Epithelial cell of proximal tubule (primary cell): ENCODE data around the gene FAR1. TPM values are rescaled to one million over a fixed set of nuclear protein-coding genes. Genes with fewer than 3 reads are reported as not detected.

Experiments
- DNase-seq: peaks from one replicate; pipeline ENCODE4 v3.0.0-alpha.2; 2011; ENCODE audit warnings: low read depth
- H3K4me3 ChIP-seq: 2 replicates; pipeline ENCODE4 v1.5.1; 2011; ENCODE audit warnings: low read depth, mild to moderate bottlenecking, low read length
- total RNA-seq: library from RNA; depleted of rRNA; stranded (reverse); fragments of >200 nt; gene quantifications from 2 replicates; pipeline ENCODE4 v1.2.3, GENCODE V29; 2015
- TF ChIP-seq, protein P1 (sequence below): conservative IDR thresholded peaks from 2 replicates; pipeline ENCODE4 v1.5.1; 2012; ENCODE audit warnings: low read depth, mild to moderate bottlenecking, low read length

Gene FAR1
- total RNA-seq, 1 donor from 2014 or later, result 23.2 TPM

DNA sequence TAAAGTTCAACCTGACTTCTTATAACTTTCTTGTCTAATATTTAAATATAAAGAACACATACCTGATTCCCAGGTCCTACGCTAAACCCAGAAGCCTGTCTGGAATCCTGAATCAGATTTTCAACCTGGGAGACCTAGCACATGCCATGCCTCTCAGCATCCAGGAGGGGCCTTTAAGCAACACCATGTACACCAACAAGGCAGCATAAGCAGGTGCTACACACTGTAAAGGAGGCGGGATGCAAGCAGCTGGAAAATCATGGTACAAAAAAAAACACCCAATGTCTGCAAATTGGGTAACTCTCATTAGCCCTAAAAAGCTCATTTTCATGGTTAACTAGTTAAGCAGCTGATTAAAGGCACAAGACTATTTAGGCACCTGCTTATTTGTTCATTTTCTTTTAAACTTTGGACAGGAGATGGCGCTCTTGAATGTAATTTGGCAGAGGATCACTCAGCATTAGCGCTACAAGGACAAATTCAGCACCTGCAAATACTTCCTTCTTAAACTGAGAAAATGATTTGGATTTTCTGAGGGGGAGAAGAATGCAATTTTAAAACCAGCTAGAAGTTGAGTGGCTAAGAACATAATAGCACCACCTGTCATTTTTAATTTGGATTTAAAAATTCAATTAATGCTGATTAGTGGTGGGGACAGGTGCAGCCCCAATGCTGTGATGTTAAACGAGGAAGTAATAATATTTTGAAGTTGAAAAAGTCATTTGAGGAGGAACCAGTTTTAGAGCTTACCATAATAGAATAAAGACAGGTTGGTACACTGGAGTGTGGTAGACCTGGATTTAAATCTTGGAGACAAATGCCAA, 104.0 kb downstream of the FAR1 start:
- TF ChIP-seq, protein P1, sequence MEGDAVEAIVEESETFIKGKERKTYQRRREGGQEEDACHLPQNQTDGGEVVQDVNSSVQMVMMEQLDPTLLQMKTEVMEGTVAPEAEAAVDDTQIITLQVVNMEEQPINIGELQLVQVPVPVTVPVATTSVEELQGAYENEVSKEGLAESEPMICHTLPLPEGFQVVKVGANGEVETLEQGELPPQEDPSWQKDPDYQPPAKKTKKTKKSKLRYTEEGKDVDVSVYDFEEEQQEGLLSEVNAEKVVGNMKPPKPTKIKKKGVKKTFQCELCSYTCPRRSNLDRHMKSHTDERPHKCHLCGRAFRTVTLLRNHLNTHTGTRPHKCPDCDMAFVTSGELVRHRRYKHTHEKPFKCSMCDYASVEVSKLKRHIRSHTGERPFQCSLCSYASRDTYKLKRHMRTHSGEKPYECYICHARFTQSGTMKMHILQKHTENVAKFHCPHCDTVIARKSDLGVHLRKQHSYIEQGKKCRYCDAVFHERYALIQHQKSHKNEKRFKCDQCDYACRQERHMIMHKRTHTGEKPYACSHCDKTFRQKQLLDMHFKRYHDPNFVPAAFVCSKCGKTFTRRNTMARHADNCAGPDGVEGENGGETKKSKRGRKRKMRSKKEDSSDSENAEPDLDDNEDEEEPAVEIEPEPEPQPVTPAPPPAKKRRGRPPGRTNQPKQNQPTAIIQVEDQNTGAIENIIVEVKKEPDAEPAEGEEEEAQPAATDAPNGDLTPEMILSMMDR, result peak; percentile 67
- DNase-seq, result peak; percentile 43
- H3K4me3 ChIP-seq, result no peak overlapping the region

DNA sequence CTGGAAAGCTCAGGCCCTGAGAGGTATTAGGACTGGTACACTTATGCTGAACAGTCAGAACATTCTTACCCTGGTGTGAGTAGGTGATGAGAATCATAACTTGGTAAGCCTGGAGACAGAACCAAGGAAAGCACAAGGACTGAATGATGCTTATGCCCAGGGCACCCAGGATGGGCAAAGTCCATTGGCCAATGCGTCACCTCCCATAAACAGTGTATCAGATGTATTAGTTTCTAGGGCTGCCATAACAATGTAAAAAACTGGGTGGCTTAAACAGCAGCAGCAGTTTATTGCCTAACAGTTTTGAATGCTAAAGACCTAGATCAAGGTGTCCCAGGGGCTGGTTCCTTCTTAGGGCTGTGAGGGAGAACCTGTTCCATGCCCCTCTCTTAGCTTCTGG, 107.0 kb downstream of the FAR1 start:
- no peak overlapping the region for H3K4me3 ChIP-seq
- no peak for DNase-seq
- TF ChIP-seq, protein P1, result no peak

DNA sequence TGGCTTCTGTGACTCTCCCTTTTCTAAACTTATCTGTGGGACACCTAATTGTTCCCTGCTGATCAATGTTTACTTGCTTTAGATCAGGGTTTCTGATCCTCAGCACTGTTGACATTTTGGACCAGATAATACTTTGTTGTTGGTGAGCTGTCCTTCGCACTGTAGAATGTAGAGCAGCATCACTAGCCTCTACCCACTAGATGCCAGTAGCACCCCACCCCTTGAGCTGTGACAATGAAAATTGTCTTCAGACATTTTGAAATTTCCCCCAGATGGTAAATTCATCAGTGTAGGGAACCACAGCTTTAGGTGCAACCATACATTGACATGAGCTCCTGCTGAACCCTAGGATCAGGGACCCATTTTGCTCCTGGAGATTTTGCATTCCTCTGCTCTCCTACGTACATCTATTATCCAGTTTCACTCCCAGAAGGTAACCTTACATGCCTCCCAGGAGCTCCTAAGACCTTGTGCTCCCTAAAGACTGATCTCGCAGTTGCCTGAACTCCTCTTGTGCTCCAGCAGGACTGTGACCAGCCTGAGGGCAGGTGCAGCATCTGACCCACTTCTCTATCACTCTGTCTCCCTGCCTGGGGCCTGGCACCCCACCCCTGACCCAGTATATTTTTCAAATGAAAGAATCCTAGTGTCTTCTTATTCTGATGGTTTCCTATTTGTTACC, 107.8 kb downstream of the FAR1 start:
- TF ChIP-seq, protein P1, result peak; percentile 95
- no peak for DNase-seq
- H3K4me3 ChIP-seq, result no peak overlapping the region

DNA sequence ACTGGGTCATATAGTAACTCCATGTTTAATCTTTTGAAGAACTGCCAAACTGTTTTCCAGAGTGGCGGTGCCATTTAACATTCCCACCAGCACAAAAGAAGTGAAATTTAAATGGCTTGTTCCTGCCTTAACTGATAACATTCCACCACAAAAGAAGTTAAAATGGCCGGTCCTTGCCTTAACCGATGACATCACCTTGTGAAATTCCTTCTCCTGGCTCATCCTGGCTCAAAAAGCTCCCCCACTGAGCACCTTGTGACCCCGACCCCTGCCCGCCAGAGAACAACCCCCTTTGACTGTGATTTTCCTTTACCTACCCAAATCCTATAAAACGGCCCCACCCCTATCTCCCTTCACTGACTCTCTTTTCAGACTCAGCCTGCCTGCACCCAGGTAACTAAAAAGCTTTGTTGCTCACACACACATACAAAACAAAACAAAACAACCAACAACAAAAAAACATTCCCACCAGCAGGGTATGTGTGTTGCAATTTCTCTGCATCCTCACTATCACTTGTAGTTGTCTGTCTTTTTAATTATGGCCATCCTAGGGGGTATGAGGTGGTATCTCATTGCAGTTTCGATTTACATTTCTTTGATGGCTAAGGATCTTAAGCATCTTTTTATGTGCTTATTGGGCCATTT, 109.0 kb downstream of the FAR1 start:
- DNase-seq, result no peak
- TF ChIP-seq, protein P1, result no peak
- H3K4me3 ChIP-seq, result no peak overlapping the region

DNA sequence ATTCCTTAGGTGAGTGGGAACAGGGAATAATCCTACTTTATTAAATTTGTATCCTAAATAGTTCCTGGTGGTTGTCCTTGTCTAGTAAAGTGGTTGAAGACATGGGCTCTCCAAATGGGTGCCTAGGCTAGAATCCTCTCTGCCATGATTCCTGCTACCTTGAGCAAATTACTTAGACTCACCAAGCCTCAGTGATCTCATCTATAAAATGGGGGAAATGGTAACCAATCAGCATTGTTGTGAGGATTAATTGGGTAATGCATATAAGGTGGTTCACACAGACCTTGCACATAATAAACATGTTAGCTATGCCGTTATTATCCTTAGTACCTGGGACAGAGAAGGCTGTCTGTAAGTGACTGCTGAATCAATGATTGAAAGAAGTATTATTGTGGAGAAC, 109.9 kb downstream of the FAR1 start:
- TF ChIP-seq, protein P1, result no peak
- DNase-seq, result no peak
- H3K4me3 ChIP-seq, result no peak overlapping the region

DNA sequence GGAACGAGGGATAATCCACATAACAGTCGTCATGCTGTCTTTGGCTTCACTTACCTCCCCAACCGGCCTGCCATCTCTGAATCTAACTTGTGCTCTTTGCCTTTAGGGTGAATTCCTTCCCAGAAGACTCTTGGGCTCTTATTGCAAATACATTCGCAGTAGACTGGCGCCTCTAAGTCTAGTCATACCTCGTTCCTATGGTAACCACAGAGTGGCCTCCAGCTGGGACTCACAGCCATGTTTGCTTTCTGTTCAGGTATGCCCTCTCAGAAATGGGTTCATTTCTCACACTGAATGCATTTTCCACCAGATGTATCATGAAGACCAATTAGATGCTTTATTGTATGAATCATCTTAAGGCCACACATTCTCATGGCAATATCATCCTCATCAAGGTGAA, 112.7 kb downstream of the FAR1 start:
- TF ChIP-seq, protein P1, result no peak
- DNase-seq, result no peak
- no peak overlapping the region for H3K4me3 ChIP-seq

Other genes with a start within 250 kb of the FAR1 start
- gene BTBD10, start 205.4 kb upstream of the FAR1 start, total RNA-seq, result 54.5 and 55.5 TPM in 2 replicates
- gene PTH, start 172.7 kb upstream of the FAR1 start, total RNA-seq, result not detected in 2 replicates